ENCODE data around the gene MAGEB1.

Gene MAGEB1

DNA sequence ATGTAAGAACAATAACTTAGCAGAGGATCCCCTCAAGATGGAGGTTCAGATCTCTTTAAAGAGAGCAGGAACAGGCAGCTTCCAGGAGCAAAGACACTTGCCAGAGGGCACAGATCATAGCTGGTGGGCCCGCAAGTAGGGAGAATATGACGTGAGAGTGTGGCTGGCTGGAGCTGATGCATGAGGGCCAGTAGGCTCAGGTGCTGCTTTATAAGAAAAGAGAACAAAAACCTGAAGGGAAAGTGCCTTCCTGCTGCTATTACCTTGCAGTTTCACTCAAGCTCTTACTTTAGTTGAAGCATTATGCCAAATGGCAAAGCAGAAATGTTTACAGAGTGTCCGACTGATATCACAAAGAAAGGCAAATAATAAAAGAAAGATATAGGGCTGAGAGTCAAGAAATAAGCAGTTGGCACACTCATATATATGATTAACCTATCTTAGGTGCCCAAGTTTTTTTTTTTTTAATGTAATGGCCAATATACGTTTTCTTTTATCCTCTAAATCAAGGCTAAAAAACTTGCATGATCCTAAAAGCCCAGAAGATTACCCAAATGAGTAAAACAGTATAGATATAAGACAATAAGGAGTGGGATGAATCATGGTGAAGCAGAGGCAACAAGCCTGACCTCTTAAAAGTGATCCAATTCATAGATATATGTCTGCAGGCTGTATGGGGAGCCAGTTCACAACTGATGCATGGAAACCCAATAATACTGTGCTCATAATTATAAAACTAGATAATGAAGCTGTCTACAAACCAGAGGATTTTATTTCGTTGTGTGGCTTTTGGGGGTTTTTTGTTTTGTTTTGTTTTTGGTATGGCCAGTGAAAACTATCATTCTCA, 49.7 kb downstream of the MAGEB1 start:
- DNase-seq (ENCODE audit: low read depth) = no peak

DNA sequence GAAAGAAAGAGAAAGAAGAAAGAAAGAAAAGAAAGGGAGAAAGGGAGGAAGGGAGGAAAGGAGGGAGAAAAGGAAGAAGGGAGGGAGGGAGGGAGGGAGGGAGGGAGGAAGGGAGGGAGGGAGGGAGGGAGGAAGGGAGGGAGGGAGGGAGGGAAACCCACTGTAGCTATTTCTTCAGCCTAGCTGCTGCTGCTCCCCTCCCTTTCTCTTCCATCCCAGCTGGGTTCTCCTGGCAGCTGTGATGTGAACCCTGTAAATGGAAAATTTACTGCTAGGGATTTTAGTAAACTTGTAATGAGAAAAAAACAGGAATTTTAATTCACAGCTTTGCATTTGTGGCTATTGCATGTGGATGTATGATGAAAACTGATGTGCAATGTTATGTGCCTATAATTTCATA, 54.3 kb downstream of the MAGEB1 start:
- no peak for DNase-seq (ENCODE audit: low read depth)
